RWPE2 (cell line): Measurements from ENCODE around the gene ARRDC4.

Experiments used
- ATAC-seq: fragments of 200-7000 bp; cut with Tn5 transposase; 3 replicates; pipeline ENCODE4 v1.9.1; 2021; ENCODE audit warnings: low read depth
- DNase-seq: peaks from one replicate; pipeline ENCODE4 v3.0.0-alpha.2; 2020; ENCODE audit warnings: low spot score
- H3K27ac ChIP-seq: fragments of 450-650 bp; 2 replicates; pipeline ENCODE4 v1.5.1; 2017; ENCODE audit warnings: mild to moderate bottlenecking; ENCODE audit not compliant: poor library complexity, severe bottlenecking
- H3K27me3 ChIP-seq: fragments of 250-450 bp; sonication (Bioruptor Pico); 2 replicates; pipeline ENCODE4 v1.5.1; 2021; ENCODE audit warnings: mild to moderate bottlenecking, moderate library complexity; ENCODE audit not compliant: insufficient read depth, poor library complexity, severe bottlenecking
- H3K36me3 ChIP-seq: fragments of 250-450 bp; sonication (Bioruptor Pico); 2 replicates; pipeline ENCODE4 v1.5.1; 2020; ENCODE audit warnings: low read depth, mild to moderate bottlenecking, moderate library complexity
- H3K4me1 ChIP-seq: fragments of 250-450 bp; sonication (Bioruptor Pico); 2 replicates; pipeline ENCODE4 v1.5.1; 2021; ENCODE audit warnings: mild to moderate bottlenecking, moderate library complexity; ENCODE audit not compliant: insufficient read depth, poor library complexity, severe bottlenecking
- H3K4me3 ChIP-seq: fragments of 250-450 bp; sonication (Bioruptor Pico); 2 replicates; pipeline ENCODE4 v1.5.1; 2021; ENCODE audit warnings: mild to moderate bottlenecking, moderate library complexity; ENCODE audit not compliant: severe bottlenecking
- H3K9me3 ChIP-seq: fragments of 250-450 bp; sonication (Bioruptor Pico); 2 replicates; pipeline ENCODE4 v1.5.1; 2021; ENCODE audit warnings: mild to moderate bottlenecking, moderate library complexity; ENCODE audit not compliant: severe bottlenecking
- CTCF ChIP-seq: fragments of 450-650 bp; IDR thresholded peaks from one replicate; pipeline ENCODE4 v1.5.1; 2017; ENCODE audit warnings: mild to moderate bottlenecking, moderate library complexity; ENCODE audit not compliant: poor library complexity, severe bottlenecking

Gene ARRDC4

DNA sequence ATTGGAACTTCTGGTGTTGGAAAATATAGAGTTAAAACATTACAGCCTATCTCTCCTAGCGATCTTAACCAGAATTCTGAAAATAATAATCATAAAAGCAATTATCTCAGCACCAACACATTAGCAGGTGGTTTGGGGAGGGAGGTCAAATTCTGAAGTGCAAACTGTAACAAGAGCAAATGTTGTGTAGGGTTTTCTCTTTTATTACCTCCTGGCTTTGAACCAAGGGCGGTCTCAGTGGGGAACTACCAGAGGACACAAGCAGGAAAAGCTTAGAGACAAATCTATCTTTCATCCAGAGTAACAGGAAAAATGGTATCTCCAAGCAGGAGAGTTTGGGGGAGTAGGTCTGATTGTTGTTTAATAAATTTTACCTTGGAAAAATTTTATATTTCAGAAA lies 5.5 kb upstream of the ARRDC4 start:
- ATAC-seq (no peak), DNase-seq (no peak)
- no peak overlapping the region for H3K27ac ChIP-seq
- H3K36me3 ChIP-seq = no peaks in the 10 kb centered on the region
- H3K4me1 ChIP-seq = no peaks in the 10 kb centered on the region
- H3K9me3 ChIP-seq = no peaks in the 10 kb centered on the region
- H3K4me3 ChIP-seq = no peak overlapping the region
- H3K27me3 ChIP-seq = no peaks in the 10 kb centered on the region
- no peak for TF ChIP-seq CTCF

DNA sequence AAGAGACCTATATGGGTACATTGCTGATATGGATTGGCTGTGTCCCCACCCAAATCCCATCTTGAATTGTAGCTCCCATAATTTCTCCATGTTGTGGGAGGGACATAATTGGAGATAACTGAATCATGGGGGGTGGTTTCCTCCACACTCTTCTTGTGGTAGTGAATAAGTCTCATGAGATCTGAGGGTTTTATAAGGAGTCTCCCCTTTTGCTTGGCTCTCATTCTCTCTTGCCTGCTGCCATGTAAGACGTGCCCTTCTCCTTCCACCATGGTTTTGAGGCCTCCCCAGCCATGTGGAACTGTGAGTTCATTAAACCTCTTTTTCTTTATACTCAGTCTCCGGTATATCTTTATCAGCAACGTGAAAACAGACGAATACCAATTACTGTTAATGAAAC lies 5.0 kb upstream of the ARRDC4 start:
- ATAC-seq = no peak
- no peak for TF ChIP-seq CTCF
- H3K4me1 ChIP-seq = no peaks in the 10 kb centered on the region
- no peak for DNase-seq
- no peak overlapping the region for H3K27ac ChIP-seq
- no peaks in the 10 kb centered on the region for H3K36me3 ChIP-seq
- H3K9me3 ChIP-seq = no peaks in the 10 kb centered on the region
- no peak overlapping the region for H3K4me3 ChIP-seq
- H3K27me3 ChIP-seq = no peaks in the 10 kb centered on the region

DNA sequence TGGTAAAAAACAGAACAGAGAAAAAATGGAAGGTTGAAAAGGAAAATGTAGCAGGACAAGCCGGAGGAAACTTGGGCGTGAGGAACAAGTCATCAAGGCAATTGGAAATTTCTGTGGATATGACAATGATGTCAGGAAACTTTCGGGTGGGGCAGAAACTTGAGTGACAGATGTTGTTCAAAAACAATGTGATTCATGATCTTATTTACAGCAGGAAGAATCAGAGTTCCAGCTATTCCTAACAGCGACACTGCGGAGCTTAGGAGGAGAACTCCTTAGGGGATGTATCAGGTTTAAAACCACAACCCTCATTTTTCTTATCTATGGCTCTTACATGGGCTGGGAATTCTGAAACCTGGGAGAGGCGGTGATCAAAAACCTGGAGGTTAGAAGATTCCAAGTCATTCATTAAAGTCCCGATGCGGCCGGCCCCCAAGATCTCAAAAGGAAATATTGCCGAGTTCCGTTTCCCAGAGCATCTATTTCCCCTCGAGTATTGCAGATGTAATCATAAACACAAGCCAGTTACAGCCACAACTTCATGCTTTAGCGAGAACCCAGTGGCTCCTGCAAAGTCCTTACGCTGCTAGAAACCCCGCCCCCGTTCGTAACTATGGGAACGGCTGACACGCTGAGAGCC lies 659 bp upstream of the ARRDC4 start:
- TF ChIP-seq CTCF = no peak
- Histone ChIP-seq H3K4me3 (peak overlapping the region; percentile 32), H3K9me3 (no peaks in the 10 kb centered on the region), H3K36me3 (peaks cover 29% of the 10 kb centered on the region), H3K27ac (peak overlapping the region; percentile 17), H3K4me1 (peaks cover 13% of the 10 kb centered on the region), H3K27me3 (no peaks in the 10 kb centered on the region)
- ATAC-seq (peak; percentile 0; the same call in 1 of the 3 replicates), DNase-seq (no peak)

DNA sequence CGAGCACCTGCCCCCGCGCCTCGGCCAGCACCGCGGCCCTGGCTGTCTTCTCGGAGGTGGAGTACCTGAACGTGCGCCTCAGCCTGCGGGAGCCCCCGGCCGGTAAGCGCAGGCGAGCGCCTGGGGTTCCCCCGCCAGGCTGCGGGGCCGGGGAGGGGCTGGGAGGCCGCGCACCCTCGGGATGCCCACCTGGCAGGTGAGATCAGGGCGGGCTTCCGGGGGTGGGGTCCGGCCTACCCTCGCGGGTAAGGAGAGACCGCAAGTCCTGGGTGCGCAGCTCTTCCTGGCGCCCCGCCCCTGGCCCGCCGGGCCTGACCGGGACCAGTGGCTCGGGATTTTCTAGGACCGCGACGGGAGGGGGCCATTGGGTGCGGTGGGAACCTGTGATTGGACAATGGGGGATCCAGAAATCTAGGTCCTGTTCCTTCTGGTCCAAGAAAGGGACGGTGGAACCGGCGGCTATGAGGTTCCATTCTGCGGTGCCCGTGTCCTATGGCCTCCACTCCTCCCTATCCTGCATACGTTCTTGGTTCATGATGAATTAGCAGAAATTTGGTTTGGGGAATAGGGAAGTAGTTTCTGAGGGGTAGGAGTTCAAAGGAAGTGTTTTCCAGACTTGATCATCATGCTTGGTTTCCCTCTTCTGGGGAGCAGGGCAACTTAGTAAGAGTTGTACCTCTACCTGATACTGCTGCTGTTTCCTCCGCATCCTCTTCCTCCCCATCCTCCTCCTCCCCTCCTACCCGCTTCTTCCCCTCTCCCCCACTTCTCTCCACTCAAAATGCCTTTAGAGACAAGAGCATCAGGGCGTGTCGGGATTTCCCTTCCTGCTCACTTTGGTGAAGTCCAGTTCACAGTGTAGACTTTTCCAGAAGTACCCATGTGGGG lies 808 bp downstream of the ARRDC4 start:
- Histone ChIP-seq H3K36me3 (peaks cover 44% of the 10 kb centered on the region), H3K4me3 (peak overlapping the region; percentile 81), H3K27ac (peak overlapping the region; percentile 49), H3K4me1 (peaks cover 13% of the 10 kb centered on the region), H3K9me3 (no peaks in the 10 kb centered on the region), H3K27me3 (no peaks in the 10 kb centered on the region)
- no peak for DNase-seq
- ATAC-seq = peak; percentile 12
- TF ChIP-seq CTCF = no peak
